Mucosa of stomach (tissue), 1 donor: ENCODE measurements around the gene MYL6B.
A peak's percentile ranks its signal among the peaks of the same experiment; 100 is the strongest.

Source experiments
- H3K27me3 ChIP-seq: one replicate; pipeline ENCODE4 v1.7.0; 2013; ENCODE audit warnings: mild to moderate bottlenecking, low read length; ENCODE audit not compliant: control insufficient read depth, insufficient read depth
- H3K36me3 ChIP-seq: one replicate; pipeline ENCODE4 v1.7.0; 2013; ENCODE audit warnings: low read length; ENCODE audit not compliant: control insufficient read depth, insufficient read depth
- H3K4me1 ChIP-seq: one replicate; pipeline ENCODE4 v1.7.0; 2013; ENCODE audit warnings: mild to moderate bottlenecking, low read length; ENCODE audit not compliant: control insufficient read depth, insufficient read depth
- H3K4me3 ChIP-seq: one replicate; pipeline ENCODE4 v1.7.0; 2013; ENCODE audit warnings: low read length
- H3K9ac ChIP-seq: one replicate; pipeline ENCODE4 v1.7.0; 2013; ENCODE audit warnings: mild to moderate bottlenecking, low read length, moderate library complexity
- H3K9me3 ChIP-seq: one replicate; pipeline ENCODE4 v1.7.0; 2013; ENCODE audit warnings: mild to moderate bottlenecking, low read length, moderate library complexity; ENCODE audit not compliant: control insufficient read depth
- donor health status: Pancreatic carcinoma.

MYL6B gene

DNA sequence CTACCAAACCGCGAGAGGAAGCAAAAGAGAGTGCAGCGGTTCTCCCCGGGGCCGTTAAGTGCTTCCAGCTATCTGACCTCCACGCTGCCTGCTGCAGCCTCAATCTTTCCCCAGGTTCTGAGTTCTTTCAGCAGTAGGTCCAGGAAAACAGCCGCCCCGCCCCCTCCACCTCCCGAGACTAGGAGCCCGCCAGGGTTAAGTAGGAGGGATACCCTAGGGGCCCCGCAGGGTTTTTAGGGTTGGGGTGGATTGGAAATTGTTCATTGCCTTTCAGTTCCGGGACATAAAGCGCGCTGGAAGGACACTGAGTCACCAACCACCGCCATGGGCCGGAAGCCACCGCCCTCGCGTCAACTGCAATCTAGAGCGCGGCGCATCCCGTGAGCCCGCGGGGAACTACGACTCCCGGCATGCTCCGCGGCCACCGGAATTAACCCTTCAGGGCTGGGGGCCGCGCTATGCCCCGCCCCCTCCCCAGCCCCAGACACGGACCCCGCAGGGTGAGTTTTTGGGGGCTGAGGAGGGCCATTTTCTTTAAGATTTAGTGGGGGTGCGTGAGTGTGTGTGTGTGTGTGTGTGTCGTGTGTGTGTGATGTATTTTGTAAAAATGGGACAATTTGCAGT lies at the start of gene MYL6B:
Gene MYL6B, plus strand, starts transcription at position 456 of the 624 bp plus-strand sequence. CDS start 1,332 bp downstream, outside the sequence.
- H3K4me1 ChIP-seq, result peaks cover 16% of the 10 kb centered on the region
- peak within 1 kb of the TSS; percentile 88 for H3K9ac ChIP-seq
- no peaks in the 10 kb centered on the region for H3K27me3 ChIP-seq
- H3K9me3 ChIP-seq, result no peaks in the 10 kb centered on the region
- no peaks in the 10 kb centered on the region for H3K36me3 ChIP-seq
- peak within 1 kb of the TSS; percentile 78 for H3K4me3 ChIP-seq

DNA sequence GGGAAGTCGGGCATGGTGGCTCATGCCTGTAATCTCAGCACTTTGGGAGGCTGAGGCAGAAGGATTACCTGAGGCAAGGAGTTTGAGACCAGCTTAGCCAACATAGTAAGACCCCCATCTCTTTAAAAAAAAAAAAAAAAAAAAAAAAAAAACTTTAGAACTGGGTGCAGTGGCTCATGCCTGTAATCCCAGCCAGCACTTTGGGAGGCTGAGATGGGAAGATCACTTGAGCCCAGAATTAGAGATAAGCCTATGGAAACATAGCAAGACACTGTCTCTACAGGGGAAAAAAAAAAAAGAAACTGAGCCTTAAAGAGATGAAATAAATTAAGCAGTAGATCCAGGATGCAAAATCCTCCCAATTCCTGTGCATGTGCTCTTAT lies 49.7 kb upstream of the MYL6B start:
- Histone ChIP-seq H3K9ac (no peak overlapping the region), H3K36me3 (no peaks in the 10 kb centered on the region), H3K4me1 (peaks cover 19% of the 10 kb centered on the region), H3K9me3 (no peaks in the 10 kb centered on the region), H3K4me3 (no peak overlapping the region), H3K27me3 (no peaks in the 10 kb centered on the region)

GRCh38 chr12:56103066-56103711 lies 49.2 kb upstream of the MYL6B start:
- Histone ChIP-seq H3K27me3 (no peaks in the 10 kb centered on the region), H3K36me3 (no peaks in the 10 kb centered on the region), H3K9me3 (no peaks in the 10 kb centered on the region), H3K4me3 (no peak overlapping the region), H3K9ac (peak overlapping the region; percentile 84), H3K4me1 (peaks cover 19% of the 10 kb centered on the region)

- peaks cover 19% of the 10 kb centered on the region for H3K4me1 ChIP-seq
- H3K9me3 ChIP-seq, result no peaks in the 10 kb centered on the region
- peak overlapping the region; percentile 2 for H3K4me3 ChIP-seq
- H3K36me3 ChIP-seq, result no peaks in the 10 kb centered on the region
- H3K27me3 ChIP-seq, result no peaks in the 10 kb centered on the region
- peak overlapping the region; percentile 84 for H3K9ac ChIP-seq
Measured at GRCh38 chr12:56103823-56104108, 48.6 kb upstream of the MYL6B start.

GRCh38 chr12:56104109-56104814 lies 48.1 kb upstream of the MYL6B start, which contains the start of gene PA2G4:
Gene PA2G4 (plus strand): TSS chr12:56104559. CDS start chr12:56104738, 179 bp downstream.
- H3K4me1 ChIP-seq, result peaks cover 19% of the 10 kb centered on the region
- H3K27me3 ChIP-seq, result no peaks in the 10 kb centered on the region
- H3K36me3 ChIP-seq, result no peaks in the 10 kb centered on the region
- H3K9ac ChIP-seq, result peak within 1 kb of the TSS; percentile 84
- H3K9me3 ChIP-seq, result no peaks in the 10 kb centered on the region
- peak within 1 kb of the TSS; percentile 65 for H3K4me3 ChIP-seq

DNA sequence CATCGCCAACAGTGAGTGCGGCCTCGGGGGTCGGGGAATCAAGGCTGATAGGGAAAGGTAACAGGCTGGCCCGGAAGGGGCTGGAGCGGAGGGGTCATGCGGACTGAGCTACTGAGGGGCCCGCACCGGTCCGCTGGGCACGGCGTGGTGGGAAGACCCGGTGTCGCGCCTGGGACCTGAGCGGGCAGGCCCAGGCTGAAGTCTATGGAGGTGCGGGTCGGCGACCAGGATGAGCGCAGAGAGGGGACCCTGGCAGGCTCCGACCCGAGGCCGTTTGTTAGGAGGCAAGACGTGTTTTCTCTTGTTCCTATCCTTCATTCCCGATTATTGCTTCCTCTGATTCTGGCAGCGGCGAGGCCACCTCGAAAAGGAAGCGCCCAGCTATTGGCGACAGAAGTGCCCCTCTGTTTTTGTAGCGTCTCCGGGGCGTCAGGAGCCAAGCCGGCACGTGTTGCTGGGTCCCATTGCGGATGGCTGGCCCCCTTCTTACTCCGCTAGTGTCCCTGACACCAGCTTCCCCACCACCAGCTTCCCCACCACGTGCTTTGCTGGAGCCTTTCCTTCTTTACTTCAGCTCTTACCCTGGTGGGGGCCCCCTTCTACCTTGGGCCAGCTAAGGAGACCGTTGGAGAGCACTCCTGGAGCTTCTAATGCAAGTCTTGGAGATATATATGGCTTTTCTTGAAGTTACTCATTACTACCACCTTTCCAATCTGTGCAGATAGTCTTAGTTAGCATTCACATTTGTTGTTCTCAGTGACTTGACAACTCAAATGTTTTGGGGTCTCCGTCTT lies 47.4 kb upstream of the MYL6B start:
- Histone ChIP-seq H3K4me1 (peaks cover 19% of the 10 kb centered on the region), H3K9me3 (no peaks in the 10 kb centered on the region), H3K9ac (peak overlapping the region; percentile 84), H3K27me3 (no peaks in the 10 kb centered on the region), H3K36me3 (no peaks in the 10 kb centered on the region), H3K4me3 (peak overlapping the region; percentile 65)

GRCh38 chr12:56105609-56105902 lies 46.8 kb upstream of the MYL6B start:
- Histone ChIP-seq H3K36me3 (peaks cover 4% of the 10 kb centered on the region), H3K4me3 (peak overlapping the region; percentile 65), H3K27me3 (no peaks in the 10 kb centered on the region)

DNA sequence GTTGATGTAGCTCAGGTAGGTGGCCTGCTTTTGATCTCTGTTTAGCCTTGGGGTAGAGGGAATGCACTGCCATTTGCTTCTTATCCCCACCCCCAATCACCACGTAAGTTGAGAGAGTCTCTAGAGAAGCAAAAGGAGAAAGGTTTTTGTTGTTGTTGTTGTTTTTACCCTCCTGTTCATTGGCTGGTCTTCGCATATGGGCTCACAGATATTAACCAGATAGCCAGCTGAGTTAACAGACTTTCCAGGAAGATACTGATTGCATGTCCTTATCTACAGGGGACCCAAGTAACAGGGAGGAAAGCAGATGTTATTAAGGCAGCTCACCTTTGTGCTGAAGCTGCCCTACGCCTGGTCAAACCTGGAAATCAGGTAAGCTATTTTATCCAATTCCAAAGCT lies 45.1 kb upstream of the MYL6B start:
- Histone ChIP-seq H3K27me3 (no peaks in the 10 kb centered on the region), H3K9me3 (no peaks in the 10 kb centered on the region), H3K36me3 (peaks cover 6% of the 10 kb centered on the region), H3K4me1 (peaks cover 19% of the 10 kb centered on the region), H3K9ac (no peak overlapping the region), H3K4me3 (no peak overlapping the region)

More at GRCh38 chr12:56105609-56105902, 46.8 kb upstream of the MYL6B start:
- peaks cover 19% of the 10 kb centered on the region for H3K4me1 ChIP-seq
- H3K9me3 ChIP-seq, result no peaks in the 10 kb centered on the region
- H3K9ac ChIP-seq, result peak overlapping the region; percentile 84

- H3K36me3 ChIP-seq, result peaks cover 6% of the 10 kb centered on the region
- no peaks in the 10 kb centered on the region for H3K9me3 ChIP-seq
- no peak overlapping the region for H3K4me3 ChIP-seq
- no peaks in the 10 kb centered on the region for H3K27me3 ChIP-seq
- no peak overlapping the region for H3K9ac ChIP-seq
- peaks cover 8% of the 10 kb centered on the region for H3K4me1 ChIP-seq
Measured at GRCh38 chr12:56110571-56110970, 41.8 kb upstream of the MYL6B start.

GRCh38 chr12:56114084-56114483 lies 38.3 kb upstream of the MYL6B start:
- Histone ChIP-seq H3K4me3 (no peak overlapping the region), H3K4me1 (peaks cover 5% of the 10 kb centered on the region), H3K9ac (no peak overlapping the region), H3K9me3 (no peaks in the 10 kb centered on the region), H3K27me3 (no peaks in the 10 kb centered on the region), H3K36me3 (peaks cover 6% of the 10 kb centered on the region)

DNA sequence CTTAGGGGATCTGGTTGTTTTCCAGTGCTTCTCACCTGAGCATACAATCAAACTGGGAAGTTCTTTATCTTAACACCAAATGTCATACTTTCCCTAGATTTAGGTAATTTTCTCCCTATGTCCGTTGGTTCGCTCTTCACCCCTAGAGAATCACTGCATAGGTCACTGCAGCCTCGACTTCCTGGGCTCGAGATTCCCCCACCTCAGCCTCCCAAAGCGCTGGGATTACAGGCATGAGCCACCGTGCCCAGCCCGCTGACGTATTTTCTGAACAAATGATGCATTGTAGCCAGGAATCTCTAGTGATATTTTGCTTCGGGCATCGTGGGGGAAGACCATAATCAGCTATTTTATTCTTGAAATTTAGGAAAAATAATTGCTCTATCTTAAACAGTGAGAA lies 37.1 kb upstream of the MYL6B start:
- Histone ChIP-seq H3K4me1 (peaks cover 13% of the 10 kb centered on the region), H3K9me3 (no peaks in the 10 kb centered on the region), H3K9ac (peak overlapping the region; percentile 96), H3K36me3 (peaks cover 5% of the 10 kb centered on the region), H3K4me3 (peak overlapping the region; percentile 88), H3K27me3 (no peaks in the 10 kb centered on the region)
